Astrocyte of the spinal cord (primary cell): Measurements from ENCODE around the gene KRT24.

ENCODE experiments used
- DNase-seq: peaks from one replicate; pipeline ENCODE4 v3.0.0; 2011; ENCODE audit warnings: low read depth, low spot score
- H3K4me3 ChIP-seq: 2 replicates; pipeline ENCODE4 v1.5.1; 2011; ENCODE audit warnings: low read depth, mild to moderate bottlenecking, low read length, moderate library complexity
- CTCF ChIP-seq: IDR thresholded peaks from 2 replicates; pipeline ENCODE4 v1.5.1; 2012; ENCODE audit warnings: low read depth, mild to moderate bottlenecking, low read length, inconsistent platforms
- in situ Hi-C: cut with HindIII; loops from 2 replicates; pipeline ENCODE4 v1.10.0; 2017; ENCODE audit warnings: low sequenced_read_pairs

The KRT24 gene

GRCh38 chr17:40686192-40686591 is 17.4 kb downstream of the KRT24 start:
- in situ Hi-C loops, result no loop called here
- no peak overlapping the region for H3K4me3 ChIP-seq
- no peak for DNase-seq
- no peak for TF ChIP-seq CTCF

- in situ Hi-C loops, result no loop called here
- no peak for TF ChIP-seq CTCF
- DNase-seq, result no peak
- no peak overlapping the region for H3K4me3 ChIP-seq
Observed at GRCh38 chr17:40680998-40681397, 22.6 kb downstream of the KRT24 start.

GRCh38 chr17:40679523-40679907 is 24.0 kb downstream of the KRT24 start:
- no peak overlapping the region for H3K4me3 ChIP-seq
- TF ChIP-seq CTCF, result no peak
- no peak for DNase-seq
- in situ Hi-C loops, result no loop called here

- in situ Hi-C loops, result no loop called here
- H3K4me3 ChIP-seq, result no peak overlapping the region
- DNase-seq, result no peak
- TF ChIP-seq CTCF, result no peak
Observed at GRCh38 chr17:40678902-40679522, 24.5 kb downstream of the KRT24 start.

GRCh38 chr17:40675905-40676304 is 27.6 kb downstream of the KRT24 start:
- H3K4me3 ChIP-seq, result no peak overlapping the region
- no peak for TF ChIP-seq CTCF
- no peak for DNase-seq
- in situ Hi-C loops, result no loop called here

GRCh38 chr17:40672654-40673053 is 30.9 kb downstream of the KRT24 start:
- no peak overlapping the region for H3K4me3 ChIP-seq
- TF ChIP-seq CTCF, result no peak
- no peak for DNase-seq
- in situ Hi-C loops, result no loop called here

GRCh38 chr17:40671282-40671681 is 32.3 kb downstream of the KRT24 start:
- DNase-seq, result no peak
- H3K4me3 ChIP-seq, result no peak overlapping the region
- no peak for TF ChIP-seq CTCF
- in situ Hi-C loops, result no loop called here
